ENCODE measurements around the gene TRIM2.

The TRIM2 gene

DNA sequence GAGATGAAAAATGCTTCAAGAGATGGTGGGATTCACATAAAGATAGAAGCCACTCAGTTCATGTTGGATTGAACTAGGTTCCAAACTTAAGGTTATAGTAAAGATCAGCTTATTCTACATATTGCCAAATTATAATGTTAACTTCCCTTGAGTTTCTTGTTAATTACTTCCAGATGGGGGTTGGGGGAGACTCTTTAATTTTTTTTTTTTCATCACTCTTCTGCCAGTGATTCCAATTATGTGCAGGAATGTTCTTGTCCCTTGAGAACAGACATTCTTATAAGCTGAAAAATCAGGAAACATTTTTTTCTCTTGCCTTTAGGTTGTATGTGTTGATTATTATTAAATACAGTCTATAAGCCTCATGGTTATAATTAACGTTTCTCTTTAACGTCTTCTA, 170.2 kb downstream of the TRIM2 start:
- DNase-seq (ENCODE audit: low spot score) = no peak

DNA sequence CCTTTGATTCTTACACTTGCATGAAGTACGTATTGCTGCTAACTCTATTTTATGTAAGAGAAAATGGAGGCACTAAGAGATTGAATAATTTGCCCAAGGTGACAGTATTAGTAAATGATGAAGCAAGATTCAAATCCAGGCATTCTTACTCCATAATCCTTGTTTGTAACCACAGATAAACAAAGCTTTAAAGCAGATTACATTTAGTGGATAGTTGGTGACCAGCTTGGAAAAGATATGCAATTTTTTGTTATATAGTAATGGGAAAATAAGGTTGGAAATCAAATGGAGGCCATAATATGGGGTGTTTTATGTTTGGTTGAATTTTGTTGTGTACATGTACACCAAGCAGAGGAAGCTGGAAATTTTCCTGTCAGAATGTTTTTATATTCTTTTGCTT, 171.1 kb downstream of the TRIM2 start:
- no peak for DNase-seq (ENCODE audit: low spot score)

DNA sequence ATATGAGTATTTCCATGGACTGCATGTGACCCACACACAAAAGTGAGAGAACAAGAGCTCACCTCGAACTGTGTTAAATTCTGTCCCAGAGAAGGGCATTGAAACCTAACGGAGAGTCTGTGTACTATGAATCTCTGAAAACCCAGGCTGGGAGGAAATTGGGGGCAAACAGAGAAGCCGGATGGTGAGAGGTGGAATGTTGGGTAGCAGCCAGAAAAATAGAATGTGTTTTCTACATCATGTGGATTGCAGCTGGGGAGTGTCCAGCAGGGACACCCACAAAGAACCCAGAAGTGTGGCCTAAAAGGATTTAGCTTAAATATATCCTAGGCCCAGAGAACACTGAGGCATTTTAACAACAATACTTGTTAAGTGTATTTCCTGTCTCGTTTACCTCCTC, 178.9 kb downstream of the TRIM2 start:
- DNase-seq (ENCODE audit: low spot score) = no peak

DNA sequence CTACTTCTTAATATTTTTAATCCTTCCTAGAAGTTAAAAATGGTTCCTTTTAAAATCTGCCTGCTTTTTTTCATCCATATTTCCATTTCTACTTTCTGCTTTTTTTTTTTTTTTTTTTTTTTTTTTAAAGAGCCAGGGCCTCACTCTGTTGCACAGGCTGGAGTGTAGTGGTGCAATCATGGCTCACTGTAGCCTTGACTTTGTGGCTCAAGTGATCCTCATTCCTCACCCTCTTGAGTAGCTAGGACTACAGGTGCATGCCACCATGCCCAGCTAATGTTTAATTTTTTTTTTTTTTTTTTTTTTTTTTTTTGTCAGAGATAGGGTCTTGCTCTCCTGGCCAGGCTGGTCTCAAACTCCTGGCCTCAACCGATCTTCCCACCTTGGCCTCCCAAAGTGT, 179.9 kb downstream of the TRIM2 start:
- no peak for DNase-seq (ENCODE audit: low spot score)

DNA sequence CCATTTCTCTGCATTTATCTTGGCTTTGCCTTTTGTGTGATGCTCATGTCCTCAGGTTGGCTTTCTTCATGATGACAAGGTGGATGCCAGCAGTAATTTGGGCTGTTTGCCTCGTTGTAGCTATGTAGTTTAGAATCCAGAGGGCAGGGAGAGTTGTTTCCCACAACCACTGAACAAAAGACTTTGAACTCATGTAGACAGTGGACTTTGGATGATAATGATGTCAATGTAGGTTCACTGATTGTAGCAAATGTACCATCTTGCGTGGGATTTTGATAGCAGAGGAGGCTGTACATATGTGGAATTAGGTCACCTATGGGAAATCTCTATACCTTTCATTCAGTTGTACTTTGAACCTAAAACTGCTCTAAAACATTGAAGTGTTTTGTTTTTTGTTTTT, 181.5 kb downstream of the TRIM2 start:
- no peak for DNase-seq (ENCODE audit: low spot score)

DNA sequence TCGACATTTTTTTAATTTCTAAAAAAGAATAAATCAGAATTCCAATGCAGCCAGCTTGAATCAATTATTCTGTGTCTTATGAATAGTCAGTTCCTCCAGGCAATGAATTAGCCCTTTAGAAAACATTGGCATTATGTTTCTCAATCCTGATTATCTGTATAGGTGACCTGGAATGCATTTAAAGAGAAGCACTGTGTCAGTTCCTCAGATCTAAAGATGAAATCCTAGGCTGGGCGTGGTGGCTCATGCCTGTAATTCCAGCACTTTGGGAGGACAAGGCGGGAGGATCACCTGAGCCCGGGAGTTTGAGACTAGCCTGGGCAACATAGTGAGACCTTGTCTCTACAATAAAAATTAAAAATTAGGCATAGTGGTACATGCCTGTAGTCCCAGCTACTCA, 183.7 kb downstream of the TRIM2 start:
- DNase-seq (ENCODE audit: low spot score) = no peak
